Upper lobe of left lung (tissue), 6 donors: Measurements from ENCODE around the gene TMEM18. TPM values are rescaled to one million over a fixed set of nuclear protein-coding genes. Genes with fewer than 3 reads are reported as not detected.

Experiments
- ATAC-seq, 2 donors: fragments of 200-7000 bp; cut with Tn5 transposase; one replicate each; pipeline ENCODE4 v1.9.1; 2022; ENCODE audit warnings: mild to moderate bottlenecking in 2 of 2, moderate library complexity in 2 of 2; ENCODE audit not compliant: low FRiP score in 2 of 2
- DNase-seq, 2 donors: peaks; one replicate each; pipeline ENCODE4 v3.0.0-alpha.2; 2019 to 2020
- H3K27ac ChIP-seq, 4 donors: fragments of 200-600 bp; sonication (generic); one replicate each; pipeline ENCODE4 v1.5.1; 2016 to 2019
- H3K27me3 ChIP-seq, 4 donors: fragments of 200-600 bp; sonication (generic); one replicate each; pipeline ENCODE4 v1.5.1; 2017 to 2019
- H3K36me3 ChIP-seq, 4 donors: fragments of 200-600 bp; sonication (generic); one replicate each; pipeline ENCODE4 v1.5.1; 2016 to 2019
- H3K4me1 ChIP-seq, 4 donors: fragments of 200-600 bp; sonication (generic); one replicate each; pipeline ENCODE4 v1.5.1; 2018 to 2019
- H3K4me3 ChIP-seq, 4 donors: fragments of 200-600 bp; sonication (generic); one replicate each; pipeline ENCODE4 v1.5.1; 2017 to 2019; ENCODE audit warnings: mild to moderate bottlenecking in 2 of 4, moderate library complexity in 1 of 4
- H3K9me3 ChIP-seq, 4 donors: fragments of 200-600 bp; sonication (generic); one replicate each; pipeline ENCODE4 v1.5.1; 2018 to 2019
- CTCF ChIP-seq, 6 experiments: fragments of 450-650 bp in 4 of 6; fragments of 200-600 bp in 2 of 6; sonication (generic) in 2 of 6; IDR thresholded peaks; one replicate each; pipeline ENCODE4 v1.5.1; 2016 to 2019; ENCODE audit warnings: antibody characterized with exemption in 6 of 6
- EP300 ChIP-seq, 4 donors: sonication (generic); formaldehyde crosslinking; IDR thresholded peaks; one replicate each; pipeline ENCODE4 v1.5.1; 2017; ENCODE audit warnings: antibody characterized with exemption in 4 of 4, control low read depth in 2 of 4
- POLR2A ChIP-seq, 4 donors: fragments of 450-650 bp; IDR thresholded peaks; one replicate each; pipeline ENCODE4 v1.5.1; 2016 to 2017; ENCODE audit warnings: antibody characterized with exemption in 4 of 4, mild to moderate bottlenecking in 2 of 4
- POLR2AphosphoS5 ChIP-seq, 2 donors: sonication (generic); formaldehyde crosslinking; IDR thresholded peaks; one replicate each; pipeline ENCODE4 v1.5.1; 2017; ENCODE audit warnings: antibody characterized with exemption in 2 of 2
- WGBS, 2 donors: methylation state at CpG; one replicate each; pipeline ENCODE4 v1.1.5; 2017 to 2018; 5-methylcytosine and 5-hydroxymethylcytosine counted together
- total RNA-seq, 6 donors: library from RNA; depleted of rRNA in 4 of 6; stranded (reverse); fragments of >200 nt in 4 of 6; gene quantifications; one replicate each; pipeline versions ENCODE4 v1.1.0 to v1.2.1, GENCODE V29; 2016 to 2021
- donor health status: DM: no; HTN: no; CAD: no; lungs with moderate emphysema.
- donor health status: DM: no; HTN: yes; CAD: no; lungs with severe emphysema.

The TMEM18 gene
- total RNA-seq, 6 donors from 2014 or later, result 5.0 to 31.4 (median 17.3) TPM

- TF ChIP-seq POLR2A (IDR thresholded peaks at IDR 0.05), result no peak
- no peak for TF ChIP-seq EP300 (IDR thresholded peaks at IDR 0.05)
- no peak for TF ChIP-seq POLR2AphosphoS5 (IDR thresholded peaks at IDR 0.05)
- ATAC-seq (no peak), DNase-seq (no peak)
- no peaks in the 10 kb centered on the region for H3K9me3 ChIP-seq
- H3K4me1 ChIP-seq, result no peaks in the 10 kb centered on the region
- no peak overlapping the region for H3K27ac ChIP-seq
- WGBS, 2 donors, result 36% methylated on average over 2 of the region's 2 CpGs
- no peak overlapping the region for H3K4me3 ChIP-seq
- H3K27me3 ChIP-seq, result no peaks in the 10 kb centered on the region
- no peaks in the 10 kb centered on the region for H3K36me3 ChIP-seq
Measured at GRCh38 chr2:715038-715437, 37.8 kb upstream of the TMEM18 start.

GRCh38 chr2:714005-714741 is 37.0 kb upstream of the TMEM18 start:
- H3K9me3 ChIP-seq, result no peaks in the 10 kb centered on the region
- no peak overlapping the region for H3K4me3 ChIP-seq
- ATAC-seq (peak; percentile 24 to 72), DNase-seq (peak in 1 of 2 donors; percentile 54)
- H3K27me3 ChIP-seq, result no peaks in the 10 kb centered on the region
- peak in 5 of 6 experiments; percentile 47 to 60 (median 53) for TF ChIP-seq CTCF (IDR thresholded peaks at IDR 0.05)
- no peak for TF ChIP-seq EP300 (IDR thresholded peaks at IDR 0.05)
- 52 to 62% methylated on average over 16 to 17 of the region's 17 CpGs for WGBS, 2 donors
- H3K27ac ChIP-seq, result no peak overlapping the region
- no peaks in the 10 kb centered on the region for H3K4me1 ChIP-seq
- no peaks in the 10 kb centered on the region for H3K36me3 ChIP-seq

- DNase-seq, result no peak
- H3K4me3 ChIP-seq, result no peak overlapping the region
- ATAC-seq, result no peak
- no peaks in the 10 kb centered on the region for H3K36me3 ChIP-seq
- H3K4me1 ChIP-seq, result no peaks in the 10 kb centered on the region
- H3K9me3 ChIP-seq, result no peaks in the 10 kb centered on the region
- no peaks in the 10 kb centered on the region for H3K27me3 ChIP-seq
- H3K27ac ChIP-seq, result no peak overlapping the region
- WGBS, 2 donors, result 61 to 74% methylated on average over 5 of the region's 5 CpGs
- TF ChIP-seq POLR2AphosphoS5 (IDR thresholded peaks at IDR 0.05) (no peak), CTCF (IDR thresholded peaks at IDR 0.05) (no peak), POLR2A (IDR thresholded peaks at IDR 0.05) (no peak)
Measured at GRCh38 chr2:710867-711665, 33.9 kb upstream of the TMEM18 start.

- peak in 1 of 2 donors; percentile 19 for DNase-seq
- Histone ChIP-seq H3K36me3 (no peaks in the 10 kb centered on the region), H3K4me1 (no peaks in the 10 kb centered on the region), H3K4me3 (no peak overlapping the region), H3K9me3 (no peaks in the 10 kb centered on the region), H3K27me3 (no peaks in the 10 kb centered on the region), H3K27ac (no peak overlapping the region)
- 73 to 75% methylated on average over 23 of the region's 23 CpGs for WGBS, 2 donors
- TF ChIP-seq POLR2AphosphoS5 (IDR thresholded peaks at IDR 0.05) (no peak), POLR2A (IDR thresholded peaks at IDR 0.05) (no peak), EP300 (IDR thresholded peaks at IDR 0.05) (no peak), CTCF (IDR thresholded peaks at IDR 0.05) (no peak)
- ATAC-seq, result peak in 1 of 2 donors; percentile 26
Measured at GRCh38 chr2:709138-709765, 32.0 kb upstream of the TMEM18 start.

- WGBS, 2 donors, result 77 to 86% methylated on average over 11 to 18 of the region's 18 CpGs
- peak in 1 of 2 donors; percentile 55 for ATAC-seq
Measured at GRCh38 chr2:708667-709066, 31.5 kb upstream of the TMEM18 start.

More at GRCh38 chr2:708667-709066, 31.5 kb upstream of the TMEM18 start:
- Histone ChIP-seq H3K4me3 (no peak overlapping the region), H3K27ac (no peak overlapping the region), H3K36me3 (no peaks in the 10 kb centered on the region), H3K27me3 (no peaks in the 10 kb centered on the region), H3K9me3 (no peaks in the 10 kb centered on the region), H3K4me1 (no peaks in the 10 kb centered on the region)
- peak in 1 of 2 donors; percentile 66 for DNase-seq
- TF ChIP-seq EP300 (IDR thresholded peaks at IDR 0.05) (no peak), POLR2A (IDR thresholded peaks at IDR 0.05) (no peak), POLR2AphosphoS5 (IDR thresholded peaks at IDR 0.05) (no peak)
